Measurements from ENCODE around the gene FGD4. TPM values are rescaled to one million over a fixed set of nuclear protein-coding genes. Genes with fewer than 3 reads are reported as not detected.

FGD4 gene
- total RNA-seq, 1 experiment from 2014 or later: 54.3 TPM

GRCh38 chr12:32617534-32617933 lies 218.2 kb downstream of the FGD4 start:
- Histone ChIP-seq H4K20me1 (ENCODE audit: control insufficient read depth, insufficient read depth, insufficient read length) (no peaks in the 10 kb centered on the region), H3K79me1 (ENCODE audit: insufficient read depth, low read depth, low read length, poor library complexity, severe bottlenecking) (no peaks in the 10 kb centered on the region), H3K23ac (ENCODE audit: insufficient read length, low read depth, low read length) (no peak overlapping the region), H3K27ac (ENCODE audit: insufficient read length, low read depth, low read length) (no peak overlapping the region), H3K18ac (ENCODE audit: insufficient read length, low read depth, low read length) (no peak overlapping the region), H3K9me3 (ENCODE audit: control insufficient read depth, low read depth, low read length) (no peaks in the 10 kb centered on the region), H4K5ac (ENCODE audit: insufficient read length, low read depth, low read length) (no peak overlapping the region), H3K4me2 (ENCODE audit: insufficient read depth, insufficient read length, low read length) (no peak overlapping the region), H3K27me3 (ENCODE audit: insufficient read depth, low read length) (no peaks in the 10 kb centered on the region), H4K91ac (ENCODE audit: insufficient read length, low read depth, low read length) (no peak overlapping the region), H3K56ac (ENCODE audit: insufficient read length, low read depth, low read length) (no peak overlapping the region), H2AK5ac (ENCODE audit: insufficient read length, low read length) (no peak overlapping the region), H3K4ac (ENCODE audit: low read depth, low read length) (no peak overlapping the region), H3K79me2 (ENCODE audit: insufficient read depth, low read length) (no peaks in the 10 kb centered on the region), H2AFZ (ENCODE audit: low read length) (no peak overlapping the region), H4K8ac (replicated peaks; ENCODE audit: insufficient read length, low read depth, low read length) (no peak overlapping the region), H3K14ac (ENCODE audit: insufficient read depth, low read length) (no peak overlapping the region), H2BK12ac (ENCODE audit: insufficient read length, low read depth, low read length) (no peak overlapping the region), H2BK120ac (ENCODE audit: low read depth, low read length, poor library complexity, severe bottlenecking) (no peak overlapping the region), H3K9ac (ENCODE audit: extremely low read depth, insufficient read length, low read length) (no peak overlapping the region), H2BK20ac (ENCODE audit: low read depth, low read length, poor library complexity, severe bottlenecking) (no peak overlapping the region), H3K4me1 (ENCODE audit: insufficient read depth, low read length) (no peaks in the 10 kb centered on the region), H3K23me2 (ENCODE audit: insufficient read length, low read depth, low read length, poor library complexity, severe bottlenecking) (no peaks in the 10 kb centered on the region), H2BK5ac (ENCODE audit: insufficient read length, low read length) (no peak overlapping the region), H3T11ph (ENCODE audit: low read length) (no peak overlapping the region), H2BK15ac (ENCODE audit: low read depth, low read length) (no peak overlapping the region)
- H3K4me3 Mint-ChIP-seq: no peak overlapping the region
- no peaks in the 10 kb centered on the region for H3K27me3 Mint-ChIP-seq (ENCODE audit: low read depth)
- peaks cover 30 to 81% (median 61%) of the 10 kb centered on the region in 3 experiments; a peak in 6 of 7 replicates for H3K36me3 Mint-ChIP-seq (ENCODE audit: insufficient read depth in 1 of 3, low read depth in 3 of 3)
- no peak overlapping the region for H3K27ac Mint-ChIP-seq
- no peak for DNase-seq
- TF ChIP-seq CTCF (conservative IDR thresholded peaks at IDR 0.05): no peak
- WGBS (ENCODE audit: extremely low coverage, insufficient read length, low lambda C conversion rate): no CpG with 5 or more reads among the region's 4 CpGs
- no peaks in the 10 kb centered on the region for H3K9me3 Mint-ChIP-seq
- no peaks in the 10 kb centered on the region for H3K4me1 Mint-ChIP-seq
